Glutamatergic neuron (in vitro differentiated cells): Measurements from ENCODE around the gene HMGCS2. TPM values are rescaled to one million over a fixed set of nuclear protein-coding genes. Genes with fewer than 3 reads are reported as not detected.

Source experiments
- DNase-seq: peaks from one replicate; pipeline ENCODE4 v3.0.0; 2022
- H3K27ac Mint-ChIP-seq: one replicate; pipeline ENCODE4 v1.8.0; 2020; ENCODE audit warnings: mild to moderate bottlenecking, mixed read lengths, inconsistent platforms; ENCODE audit not compliant: unreplicated experiment
- H3K27me3 Mint-ChIP-seq: one replicate; pipeline ENCODE4 v1.8.0; 2020; ENCODE audit warnings: mild to moderate bottlenecking, moderate library complexity, mixed read lengths, inconsistent platforms; ENCODE audit not compliant: unreplicated experiment
- H3K36me3 Mint-ChIP-seq: one replicate; pipeline ENCODE4 v1.8.0; 2020; ENCODE audit warnings: mild to moderate bottlenecking, mixed read lengths, inconsistent platforms; ENCODE audit not compliant: unreplicated experiment
- H3K4me1 Mint-ChIP-seq: one replicate; pipeline ENCODE4 v1.8.0; 2020; ENCODE audit warnings: mild to moderate bottlenecking, low read depth, mixed read lengths, inconsistent platforms; ENCODE audit not compliant: unreplicated experiment
- H3K4me3 Mint-ChIP-seq: one replicate; pipeline ENCODE4 v1.8.0; 2020; ENCODE audit warnings: mild to moderate bottlenecking, mixed read lengths, inconsistent platforms; ENCODE audit not compliant: unreplicated experiment
- H3K9me3 Mint-ChIP-seq: one replicate; pipeline ENCODE4 v1.8.0; 2020; ENCODE audit warnings: mild to moderate bottlenecking, moderate library complexity, mixed read lengths, inconsistent platforms; ENCODE audit not compliant: unreplicated experiment
- total RNA-seq: library from RNA; stranded (reverse); fragmentation: NEBNext Ultra II Directional; extraction: Animal tissue kit (Norgen Biotek cat#: 25700); gene quantifications from one replicate; pipeline ENCODE4 v1.2.1, GENCODE V29; 2021; ENCODE audit not compliant: unreplicated experiment
- TF ChIP-seq, protein P1 (sequence below): fragments of 200-600 bp; sonication (generic); IDR thresholded peaks from one replicate; pipeline ENCODE4 v1.5.0; 2021; ENCODE audit not compliant: partially characterized antibody, unreplicated experiment

The HMGCS2 gene
- total RNA-seq, 1 donor from 2014 or later: not detected

DNA sequence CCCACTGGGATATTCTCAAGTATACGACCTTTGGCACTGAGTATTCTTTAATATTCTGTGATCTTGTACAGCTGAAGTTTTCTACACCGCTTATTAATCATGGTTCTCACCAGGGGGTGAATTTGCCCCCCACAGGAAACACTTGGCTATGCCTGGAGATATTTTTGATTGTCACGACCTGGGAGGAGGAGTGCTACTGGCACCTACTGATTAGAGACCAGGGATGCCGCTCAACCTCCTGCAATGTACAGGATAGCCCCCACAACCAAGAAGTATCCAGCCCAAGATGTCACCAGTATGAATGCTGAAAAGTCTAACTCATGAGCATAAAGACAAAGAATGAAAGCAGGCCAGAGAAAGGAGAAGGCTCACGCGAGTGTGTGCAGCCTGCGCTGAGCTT lies 28.9 kb upstream of the HMGCS2 start:
- TF ChIP-seq, protein P1, sequence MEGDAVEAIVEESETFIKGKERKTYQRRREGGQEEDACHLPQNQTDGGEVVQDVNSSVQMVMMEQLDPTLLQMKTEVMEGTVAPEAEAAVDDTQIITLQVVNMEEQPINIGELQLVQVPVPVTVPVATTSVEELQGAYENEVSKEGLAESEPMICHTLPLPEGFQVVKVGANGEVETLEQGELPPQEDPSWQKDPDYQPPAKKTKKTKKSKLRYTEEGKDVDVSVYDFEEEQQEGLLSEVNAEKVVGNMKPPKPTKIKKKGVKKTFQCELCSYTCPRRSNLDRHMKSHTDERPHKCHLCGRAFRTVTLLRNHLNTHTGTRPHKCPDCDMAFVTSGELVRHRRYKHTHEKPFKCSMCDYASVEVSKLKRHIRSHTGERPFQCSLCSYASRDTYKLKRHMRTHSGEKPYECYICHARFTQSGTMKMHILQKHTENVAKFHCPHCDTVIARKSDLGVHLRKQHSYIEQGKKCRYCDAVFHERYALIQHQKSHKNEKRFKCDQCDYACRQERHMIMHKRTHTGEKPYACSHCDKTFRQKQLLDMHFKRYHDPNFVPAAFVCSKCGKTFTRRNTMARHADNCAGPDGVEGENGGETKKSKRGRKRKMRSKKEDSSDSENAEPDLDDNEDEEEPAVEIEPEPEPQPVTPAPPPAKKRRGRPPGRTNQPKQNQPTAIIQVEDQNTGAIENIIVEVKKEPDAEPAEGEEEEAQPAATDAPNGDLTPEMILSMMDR: no peak
- no peak for DNase-seq
- Mint-ChIP-seq H3K27me3 (peaks cover 5% of the 10 kb centered on the region), H3K27ac (no peak overlapping the region), H3K36me3 (no peaks in the 10 kb centered on the region), H3K4me1 (no peaks in the 10 kb centered on the region), H3K9me3 (no peaks in the 10 kb centered on the region), H3K4me3 (no peak overlapping the region)

DNA sequence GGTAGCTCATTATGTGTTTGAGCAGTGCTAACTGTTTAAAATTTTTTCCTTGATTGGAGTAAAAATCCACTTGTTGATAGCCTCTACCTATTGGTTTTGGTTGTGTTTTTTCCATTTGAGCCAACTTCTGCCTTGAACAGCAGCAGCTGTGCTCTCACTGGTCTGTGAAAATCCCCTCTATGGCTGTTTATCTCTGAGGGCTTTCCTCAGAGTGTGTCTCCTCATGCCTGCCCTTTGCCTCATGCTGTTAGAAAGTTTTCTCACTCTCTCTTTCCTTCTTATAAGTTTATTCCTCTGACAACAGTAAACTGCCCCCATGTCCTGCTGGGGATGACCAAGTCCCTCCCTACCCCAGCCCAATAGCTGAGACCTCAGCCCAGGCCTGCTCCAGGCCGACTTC lies 28.5 kb upstream of the HMGCS2 start:
- no peaks in the 10 kb centered on the region for H3K9me3 Mint-ChIP-seq
- DNase-seq: no peak
- no peak overlapping the region for H3K4me3 Mint-ChIP-seq
- H3K4me1 Mint-ChIP-seq: no peaks in the 10 kb centered on the region
- no peak overlapping the region for H3K27ac Mint-ChIP-seq
- TF ChIP-seq, protein P1: no peak
- peaks cover 5% of the 10 kb centered on the region for H3K27me3 Mint-ChIP-seq
- no peaks in the 10 kb centered on the region for H3K36me3 Mint-ChIP-seq

DNA sequence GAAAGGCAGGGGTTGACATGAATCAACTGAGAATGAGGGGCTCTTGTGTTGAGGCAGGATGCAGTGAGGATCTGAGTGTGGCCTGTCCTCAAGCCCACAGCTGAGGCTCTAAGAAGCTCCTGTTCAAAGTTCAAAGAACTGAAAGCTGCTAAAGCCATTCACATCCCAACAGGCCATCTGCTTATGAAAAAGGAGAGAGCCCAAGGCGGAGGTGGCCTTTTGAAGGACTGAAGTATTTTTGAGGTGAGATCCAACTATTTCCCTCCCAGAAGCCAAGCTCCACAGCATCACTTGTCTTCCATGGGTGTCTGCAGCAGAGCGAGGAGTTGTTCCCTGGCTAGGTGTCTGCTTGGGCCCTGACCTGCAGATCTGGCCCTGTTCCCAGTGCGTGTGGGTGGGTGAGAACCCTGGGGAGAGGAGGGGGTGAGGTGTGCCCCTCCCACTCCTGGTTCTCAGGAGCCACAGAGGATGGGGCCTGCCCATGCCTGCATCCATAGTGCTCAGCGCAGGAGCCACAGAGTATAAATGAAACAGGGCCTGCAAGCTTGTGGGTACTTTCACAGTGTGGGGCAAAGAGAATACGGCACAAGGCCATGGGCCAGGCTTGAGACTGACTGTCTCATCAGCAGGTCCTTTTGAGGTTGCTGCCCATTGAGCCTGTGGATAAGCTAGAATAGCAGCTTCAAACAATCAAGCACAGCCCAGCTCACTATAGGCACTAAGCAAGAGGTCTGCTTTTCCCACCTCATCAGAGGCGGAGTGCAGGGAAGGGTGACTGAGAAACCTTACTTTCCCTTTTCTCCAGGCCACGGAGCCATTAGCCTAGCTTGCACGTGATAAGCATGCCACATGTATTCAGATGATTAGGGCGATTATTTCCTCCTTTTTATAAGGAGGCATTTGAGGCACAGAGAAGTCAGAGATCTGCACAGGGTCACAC lies 26.8 kb upstream of the HMGCS2 start:
- Mint-ChIP-seq H3K9me3 (no peaks in the 10 kb centered on the region), H3K27me3 (peaks cover 3% of the 10 kb centered on the region), H3K4me1 (peaks cover 4% of the 10 kb centered on the region), H3K36me3 (no peaks in the 10 kb centered on the region), H3K4me3 (no peak overlapping the region), H3K27ac (no peak overlapping the region)
- DNase-seq: no peak
- TF ChIP-seq, protein P1: no peak

DNA sequence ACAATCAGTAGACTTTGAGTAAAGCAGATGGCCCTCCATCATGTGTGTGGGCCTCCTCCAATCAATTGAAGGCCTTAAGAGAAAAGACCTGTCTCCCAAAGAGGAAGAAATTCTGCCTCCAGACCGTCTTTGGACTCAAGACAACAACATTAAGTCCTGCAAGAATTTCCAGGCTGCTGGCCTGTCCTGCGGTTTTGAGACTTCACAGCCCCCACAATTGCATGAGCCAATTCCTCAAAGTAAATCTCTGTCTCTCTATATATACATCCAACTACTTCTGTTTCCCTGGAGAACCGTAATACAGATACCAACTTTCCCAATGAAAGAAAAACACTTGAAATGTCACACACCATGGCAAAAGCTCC lies 26.2 kb upstream of the HMGCS2 start:
- H3K4me3 Mint-ChIP-seq: no peak overlapping the region
- TF ChIP-seq, protein P1: no peak
- no peaks in the 10 kb centered on the region for H3K9me3 Mint-ChIP-seq
- no peaks in the 10 kb centered on the region for H3K36me3 Mint-ChIP-seq
- no peak for DNase-seq
- H3K27ac Mint-ChIP-seq: no peak overlapping the region
- H3K4me1 Mint-ChIP-seq: peaks cover 4% of the 10 kb centered on the region
- peaks cover 3% of the 10 kb centered on the region for H3K27me3 Mint-ChIP-seq

DNA sequence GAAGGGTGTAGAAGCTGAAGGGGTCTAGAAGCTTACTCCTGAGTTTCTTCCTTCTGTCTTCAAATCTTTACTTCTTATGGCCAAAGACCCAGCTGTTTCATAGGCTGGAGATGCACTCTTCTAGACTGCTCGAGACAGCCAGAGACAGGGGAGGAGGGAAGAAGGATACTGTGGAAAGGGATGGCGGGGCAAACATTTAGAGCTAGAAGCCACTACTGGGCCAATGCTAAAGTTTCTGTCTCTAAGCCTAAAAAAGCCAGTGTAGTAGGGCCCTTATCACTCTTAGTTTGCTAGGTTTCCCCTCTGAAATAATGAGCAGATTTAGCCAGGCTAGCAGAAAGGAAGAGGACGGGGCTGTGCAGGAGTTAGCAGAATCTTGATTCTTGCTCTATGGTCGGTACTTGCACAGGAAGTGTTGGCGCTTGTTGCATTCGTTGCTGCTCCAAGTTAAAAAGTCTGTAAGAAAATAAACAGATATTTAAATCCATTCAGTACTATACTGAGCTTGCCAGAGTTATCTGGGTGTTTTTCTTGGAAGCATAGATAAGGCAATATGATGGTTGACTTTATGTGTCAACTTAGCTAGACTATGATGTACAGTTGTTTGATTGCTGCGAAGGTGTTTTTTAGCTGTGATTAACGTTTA lies 25.6 kb upstream of the HMGCS2 start:
- TF ChIP-seq, protein P1: no peak
- no peak for DNase-seq
- Mint-ChIP-seq H3K4me1 (peaks cover 4% of the 10 kb centered on the region), H3K27me3 (peaks cover 3% of the 10 kb centered on the region), H3K36me3 (no peaks in the 10 kb centered on the region), H3K4me3 (no peak overlapping the region), H3K9me3 (no peaks in the 10 kb centered on the region), H3K27ac (no peak overlapping the region)
